ENCODE data around the gene FOXQ1. TPM values are rescaled to one million over a fixed set of nuclear protein-coding genes. Genes with fewer than 3 reads are reported as not detected.

FOXQ1 gene
- total and polyA plus RNA-seq, 10 of the 15 experiments (the other 5 are each of a cell fraction or from before 2014, with no cell fraction given): 0.08 TPM; not detected in 9

DNA sequence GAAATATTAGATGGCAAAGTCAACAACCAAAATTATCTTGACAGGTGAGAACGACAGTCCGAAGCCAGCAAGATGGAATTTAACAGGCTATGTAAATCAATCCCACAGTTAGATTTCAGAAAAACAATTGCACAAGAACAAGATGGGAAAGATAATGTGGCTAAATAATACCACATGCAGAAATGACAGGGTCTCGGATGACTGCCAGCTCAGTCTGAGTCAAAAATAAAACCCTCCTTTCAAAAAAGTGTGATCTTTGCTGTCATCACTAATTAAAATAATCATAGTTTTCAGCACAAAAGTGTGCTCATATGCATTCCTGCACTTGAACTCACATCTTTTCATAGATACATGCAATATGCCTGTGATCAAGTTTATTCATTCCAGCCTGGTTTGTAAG lies 25.9 kb downstream of the FOXQ1 start:
- Histone ChIP-seq H3K4me1 (ENCODE audit: control insufficient read depth, insufficient read depth, low read length) (no peaks in the 10 kb centered on the region), H3K79me2 (ENCODE audit: control insufficient read depth, insufficient read depth, low read length) (no peaks in the 10 kb centered on the region), H3K9me3 (replicated peaks; ENCODE audit: control insufficient read depth, insufficient read depth, low read length) (no peaks in the 10 kb centered on the region), H4K20me1 (ENCODE audit: control insufficient read depth, insufficient read depth) (no peaks in the 10 kb centered on the region), H3K4me2 (ENCODE audit: control insufficient read depth, insufficient read depth) (no peak overlapping the region), H3K4me3 (no peak overlapping the region), H3K27ac (ENCODE audit: control insufficient read depth, insufficient read depth) (no peak overlapping the region), H3K36me3 (ENCODE audit: control insufficient read depth in 2 of 2, insufficient read depth in 2 of 2, low read length in 1 of 2) (no peaks in the 10 kb centered on the region), H3K9ac (ENCODE audit: control insufficient read depth, insufficient read depth, low read length) (no peak overlapping the region), H2AFZ (ENCODE audit: control insufficient read depth, low read depth, low read length) (no peak overlapping the region), H3K27me3 (replicated peaks in 1 of 2; ENCODE audit: control insufficient read depth in 2 of 2, insufficient read depth in 2 of 2, low read length in 1 of 2) (peaks cover 0 to 4% of the 10 kb centered on the region in 2 experiments)
- ChIA-PET SMC1A (ENCODE audit: uncharacterized antibody, unreplicated experiment) (no interaction called here), POLR2A (no interaction called here), CTCF (interaction anchor here (1.0 kb wide), 1 partner anchor 17 kb away, joined by 3 read pairs; no protein-coding TSS in a partner anchor), RAD21 (ENCODE audit: unreplicated experiment) (no interaction called here)
- in situ Hi-C loops (cut with MboI): no loop called here
- BruUV-seq (replicated peaks): no TSS peak
- WGBS (ENCODE audit: insufficient coverage, insufficient replicate concordance, low lambda C conversion rate, missing lambda C conversion rate): 0% methylated on average over 3 of the region's 3 CpGs
- DNase-seq (ENCODE audit: low read depth, low spot score) (no peak), ATAC-seq (no peak), FAIRE-seq (no peak)
- TF ChIP-seq YY1 (IDR thresholded peaks at IDR 0.05; ENCODE audit: low read depth, low read length): no peak
- no peak for TF ChIP-seq BCLAF1 (IDR thresholded peaks at IDR 0.05)
- TF ChIP-seq ZNF217 (IDR thresholded peaks at IDR 0.05): no peak
- TF ChIP-seq ZSCAN29 (IDR thresholded peaks at IDR 0.05): no peak
- no peak for TF ChIP-seq REST (IDR thresholded peaks at IDR 0.05; ENCODE audit: low read depth, low read length)
- TF ChIP-seq HDGF (IDR thresholded peaks at IDR 0.05): no peak
- no peak for TF ChIP-seq POLR2AphosphoS5 (IDR thresholded peaks at IDR 0.05; ENCODE audit: low read length)
- no peak for TF ChIP-seq IKZF1 (conservative IDR thresholded peaks at IDR 0.05)
- TF ChIP-seq, protein P1, sequence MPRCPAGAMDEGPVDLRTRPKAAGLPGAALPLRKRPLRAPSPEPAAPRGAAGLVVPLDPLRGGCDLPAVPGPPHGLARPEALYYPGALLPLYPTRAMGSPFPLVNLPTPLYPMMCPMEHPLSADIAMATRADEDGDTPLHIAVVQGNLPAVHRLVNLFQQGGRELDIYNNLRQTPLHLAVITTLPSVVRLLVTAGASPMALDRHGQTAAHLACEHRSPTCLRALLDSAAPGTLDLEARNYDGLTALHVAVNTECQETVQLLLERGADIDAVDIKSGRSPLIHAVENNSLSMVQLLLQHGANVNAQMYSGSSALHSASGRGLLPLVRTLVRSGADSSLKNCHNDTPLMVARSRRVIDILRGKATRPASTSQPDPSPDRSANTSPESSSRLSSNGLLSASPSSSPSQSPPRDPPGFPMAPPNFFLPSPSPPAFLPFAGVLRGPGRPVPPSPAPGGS (IDR thresholded peaks at IDR 0.05; ENCODE audit: borderline replicate concordance, insufficient read depth, low read depth, low read length, poor library complexity, severe bottlenecking): no peak
- TF ChIP-seq KLF5 (IDR thresholded peaks at IDR 0.05; ENCODE audit: partially characterized antibody): no peak
- no peak for TF ChIP-seq JUNB (IDR thresholded peaks at IDR 0.05)
- no peak for TF ChIP-seq CHD1 (IDR thresholded peaks at IDR 0.05; ENCODE audit: low read depth, low read length)
- no peak for TF ChIP-seq POLR2A (IDR thresholded peaks at IDR 0.05; ENCODE audit: low read depth, low read length)
- intact Hi-C loops (cut with micrococcal nuclease; ENCODE audit: unreplicated experiment): no loop called here
